ENCODE data around the gene PRIMPOL.
"Not testable (repeated sequence)": the region's sequence is repeated elsewhere in the genome, so short reads cannot be mapped to it uniquely, and the experiment has no call there.

Gene PRIMPOL, protein sequence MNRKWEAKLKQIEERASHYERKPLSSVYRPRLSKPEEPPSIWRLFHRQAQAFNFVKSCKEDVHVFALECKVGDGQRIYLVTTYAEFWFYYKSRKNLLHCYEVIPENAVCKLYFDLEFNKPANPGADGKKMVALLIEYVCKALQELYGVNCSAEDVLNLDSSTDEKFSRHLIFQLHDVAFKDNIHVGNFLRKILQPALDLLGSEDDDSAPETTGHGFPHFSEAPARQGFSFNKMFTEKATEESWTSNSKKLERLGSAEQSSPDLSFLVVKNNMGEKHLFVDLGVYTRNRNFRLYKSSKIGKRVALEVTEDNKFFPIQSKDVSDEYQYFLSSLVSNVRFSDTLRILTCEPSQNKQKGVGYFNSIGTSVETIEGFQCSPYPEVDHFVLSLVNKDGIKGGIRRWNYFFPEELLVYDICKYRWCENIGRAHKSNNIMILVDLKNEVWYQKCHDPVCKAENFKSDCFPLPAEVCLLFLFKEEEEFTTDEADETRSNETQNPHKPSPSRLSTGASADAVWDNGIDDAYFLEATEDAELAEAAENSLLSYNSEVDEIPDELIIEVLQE

DNA sequence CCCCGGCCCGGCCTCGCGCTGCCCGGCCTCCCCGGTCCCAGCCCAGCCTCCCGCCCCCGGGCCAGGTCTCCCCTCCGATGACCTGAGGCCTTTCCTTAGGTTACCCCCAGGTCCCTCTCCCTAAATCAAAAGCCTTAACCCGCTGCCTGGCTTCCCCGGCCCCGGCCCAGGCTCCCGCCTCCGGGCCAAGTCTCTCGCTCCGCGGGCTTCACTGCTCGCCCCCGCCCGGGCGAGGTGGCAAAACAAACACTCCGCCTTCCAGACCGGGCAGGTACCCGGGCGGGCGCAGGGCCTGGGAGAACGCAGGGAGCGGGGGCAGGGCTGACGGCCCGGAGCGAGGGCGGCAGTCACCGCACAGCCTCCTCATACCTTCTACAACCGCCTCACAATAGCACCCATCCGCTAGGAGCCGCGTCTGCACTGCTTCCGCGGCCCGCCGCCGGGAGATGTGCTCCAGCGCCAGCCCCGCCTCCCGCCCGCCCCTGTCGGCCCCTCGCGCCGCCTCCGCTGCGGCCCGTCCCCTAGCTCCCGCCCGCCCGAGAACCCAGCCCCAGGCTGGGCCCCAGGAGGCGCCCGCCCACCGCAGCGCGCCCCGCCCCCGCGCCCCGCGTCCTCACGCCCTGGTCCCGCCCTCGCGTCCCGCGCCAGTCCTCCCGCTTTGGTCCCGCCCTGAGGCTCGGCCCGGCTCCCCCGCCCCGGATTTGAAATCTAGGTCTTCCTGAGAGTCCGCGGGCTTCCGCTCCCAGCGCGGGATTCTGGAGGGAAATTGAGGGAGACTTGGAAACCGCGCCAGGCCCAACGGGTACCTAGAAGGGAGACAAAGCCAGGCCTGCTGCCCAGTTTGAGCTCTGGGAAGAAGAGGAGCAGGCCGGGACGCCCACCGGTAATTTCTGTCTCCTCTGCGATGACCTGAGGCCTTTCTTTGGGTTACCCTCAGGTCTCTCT lies at the start of gene PRIMPOL, which contains the start of gene CASP3:
TSS of gene PRIMPOL (plus strand) at position 713 of the 945 bp plus-strand sequence. CDS start 7,403 bp downstream, outside the sequence.
TSS of gene CASP3 (minus strand) at position 422 of the 945 bp plus-strand sequence. CDS start 10,994 bp downstream, outside the sequence.
- peak; percentile 92 for DNase-seq (ENCODE audit: low spot score)

DNA sequence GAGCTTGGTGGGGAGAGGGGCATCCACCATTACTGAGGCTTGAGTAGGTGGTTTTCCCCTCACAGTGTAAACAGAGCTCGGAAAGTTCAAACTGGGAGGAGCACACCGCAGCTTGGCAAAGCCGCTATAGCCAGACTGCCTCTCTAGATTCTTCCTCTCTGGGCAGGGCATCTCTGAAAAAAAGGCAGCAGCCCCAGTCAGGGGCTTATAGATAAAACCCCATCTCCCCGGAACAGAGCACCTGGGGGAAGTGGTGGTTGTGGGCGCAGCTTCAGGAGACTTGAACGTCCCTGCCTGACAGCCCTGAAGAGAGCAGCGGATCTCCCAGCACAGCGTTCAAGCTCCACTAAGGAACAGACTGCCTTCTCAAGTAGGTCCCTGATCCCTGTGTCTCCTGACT lies 48.6 kb upstream of the PRIMPOL start:
- not testable (repeated sequence) for DNase-seq (ENCODE audit: low spot score)

DNA sequence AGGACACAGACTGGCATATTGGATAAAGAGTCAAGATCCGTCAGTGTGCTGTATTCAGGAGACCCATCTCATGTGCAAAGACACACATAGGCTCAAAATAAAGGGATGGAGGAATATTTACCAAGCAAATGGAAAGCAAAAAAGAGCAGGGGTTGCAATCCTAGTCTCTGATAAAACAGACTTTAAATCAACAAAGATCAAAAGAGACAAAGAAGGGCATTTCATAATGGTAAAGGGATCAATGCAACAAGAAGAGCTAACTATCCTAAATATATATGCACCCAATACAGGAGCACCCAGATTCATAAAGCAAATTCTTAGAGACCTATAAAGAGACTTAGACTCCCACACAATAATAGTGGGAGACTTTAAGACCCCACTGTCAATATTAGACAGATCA lies 46.7 kb upstream of the PRIMPOL start:
- DNase-seq (ENCODE audit: low spot score) = not testable (repeated sequence)

DNA sequence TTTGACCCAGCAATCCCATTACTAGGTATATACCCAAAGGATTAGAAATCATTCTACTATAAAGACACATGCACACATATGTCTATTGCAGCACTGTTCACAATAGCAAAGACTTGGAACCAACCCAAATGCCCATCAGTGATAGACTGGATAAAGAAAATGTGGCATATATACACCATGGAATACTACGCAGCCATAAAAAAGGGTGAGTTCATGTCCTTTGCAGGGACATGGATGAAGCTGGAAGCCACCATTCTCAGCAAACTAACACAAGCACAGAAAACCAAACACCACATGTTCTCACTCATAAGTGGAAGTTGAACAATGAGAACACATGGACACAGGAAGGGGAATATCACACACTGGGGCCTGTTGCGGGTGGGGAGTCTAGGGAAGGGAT lies 42.1 kb upstream of the PRIMPOL start:
- not testable (repeated sequence) for DNase-seq (ENCODE audit: low spot score)

DNA sequence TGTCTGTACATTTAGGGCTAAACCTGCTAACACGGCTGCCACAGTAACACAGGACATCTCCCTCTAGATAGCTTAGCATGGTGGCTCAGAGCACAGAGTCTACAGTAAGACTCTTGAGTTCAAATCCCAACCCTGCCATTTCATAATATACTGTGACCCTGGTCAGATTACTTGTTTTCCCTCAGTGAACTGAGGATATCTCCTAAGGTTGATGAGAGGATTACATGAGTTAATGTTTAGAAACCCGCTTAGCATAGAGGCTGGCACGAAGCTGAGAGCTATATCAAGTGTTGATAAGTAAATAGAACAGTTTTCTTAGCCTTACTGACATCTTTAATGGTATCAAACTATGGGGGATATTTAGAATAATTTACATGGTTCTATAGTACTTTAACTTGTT lies 37.5 kb upstream of the PRIMPOL start:
- DNase-seq (ENCODE audit: low spot score) = no peak

DNA sequence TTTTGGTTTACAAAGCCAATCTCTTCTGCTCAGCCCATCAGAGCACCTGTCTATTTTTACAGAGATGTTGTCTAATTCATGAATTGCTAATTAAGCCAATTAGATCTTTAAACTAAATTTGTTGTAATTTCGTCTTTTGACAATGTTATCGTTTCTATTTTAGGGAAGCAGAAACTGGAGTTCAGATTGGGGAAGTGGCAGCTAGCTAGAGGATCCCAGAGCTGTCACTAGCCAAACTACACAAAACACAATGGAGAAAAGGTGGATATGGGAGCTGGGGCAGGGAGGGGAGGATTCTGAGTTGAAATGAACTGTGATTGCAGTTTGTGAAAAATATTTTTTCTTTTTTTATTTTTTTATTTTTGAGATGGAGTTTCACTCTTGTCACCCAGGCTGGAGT lies 36.1 kb upstream of the PRIMPOL start:
- DNase-seq (ENCODE audit: low spot score) = no peak

DNA sequence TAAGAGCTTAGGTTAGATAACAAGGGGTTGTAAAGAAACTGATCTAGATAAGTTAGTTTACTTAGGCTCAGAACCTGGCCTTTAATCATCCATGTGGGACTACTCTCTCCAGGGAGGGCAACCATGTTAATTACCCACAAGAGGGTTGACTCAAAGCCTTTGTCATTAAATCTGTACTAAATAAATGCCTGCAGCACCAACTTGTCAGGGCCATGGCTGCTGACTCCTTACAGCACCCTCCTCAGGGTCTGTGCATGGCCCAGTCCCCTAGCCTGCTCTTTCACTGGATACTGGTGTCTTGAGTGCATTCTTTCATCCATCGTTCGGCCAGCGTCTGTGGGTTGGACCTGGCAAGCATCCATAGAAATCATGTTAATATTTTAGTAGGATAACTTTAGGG lies 35.0 kb upstream of the PRIMPOL start:
- no peak for DNase-seq (ENCODE audit: low spot score)

DNA sequence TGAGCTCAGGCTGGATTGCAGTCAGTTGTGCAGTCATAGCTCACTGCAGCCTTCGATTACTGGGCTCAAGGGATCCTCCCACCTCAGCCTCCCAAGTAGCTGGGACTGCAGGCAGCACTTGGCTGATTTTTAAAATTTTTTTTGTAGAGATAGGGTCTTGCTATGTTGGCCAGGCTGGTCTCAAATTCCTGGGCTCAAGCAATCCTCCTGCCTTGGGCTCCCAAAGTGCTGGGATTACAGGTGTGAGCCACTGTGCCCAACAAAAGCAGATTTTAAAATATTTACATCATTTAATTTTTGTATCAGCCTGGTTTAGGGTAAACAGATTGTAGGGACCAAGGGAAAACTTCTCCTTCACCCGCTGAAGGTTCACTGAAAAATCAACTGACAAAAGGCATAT lies 33.4 kb upstream of the PRIMPOL start:
- DNase-seq (ENCODE audit: low spot score) = not testable (repeated sequence)

DNA sequence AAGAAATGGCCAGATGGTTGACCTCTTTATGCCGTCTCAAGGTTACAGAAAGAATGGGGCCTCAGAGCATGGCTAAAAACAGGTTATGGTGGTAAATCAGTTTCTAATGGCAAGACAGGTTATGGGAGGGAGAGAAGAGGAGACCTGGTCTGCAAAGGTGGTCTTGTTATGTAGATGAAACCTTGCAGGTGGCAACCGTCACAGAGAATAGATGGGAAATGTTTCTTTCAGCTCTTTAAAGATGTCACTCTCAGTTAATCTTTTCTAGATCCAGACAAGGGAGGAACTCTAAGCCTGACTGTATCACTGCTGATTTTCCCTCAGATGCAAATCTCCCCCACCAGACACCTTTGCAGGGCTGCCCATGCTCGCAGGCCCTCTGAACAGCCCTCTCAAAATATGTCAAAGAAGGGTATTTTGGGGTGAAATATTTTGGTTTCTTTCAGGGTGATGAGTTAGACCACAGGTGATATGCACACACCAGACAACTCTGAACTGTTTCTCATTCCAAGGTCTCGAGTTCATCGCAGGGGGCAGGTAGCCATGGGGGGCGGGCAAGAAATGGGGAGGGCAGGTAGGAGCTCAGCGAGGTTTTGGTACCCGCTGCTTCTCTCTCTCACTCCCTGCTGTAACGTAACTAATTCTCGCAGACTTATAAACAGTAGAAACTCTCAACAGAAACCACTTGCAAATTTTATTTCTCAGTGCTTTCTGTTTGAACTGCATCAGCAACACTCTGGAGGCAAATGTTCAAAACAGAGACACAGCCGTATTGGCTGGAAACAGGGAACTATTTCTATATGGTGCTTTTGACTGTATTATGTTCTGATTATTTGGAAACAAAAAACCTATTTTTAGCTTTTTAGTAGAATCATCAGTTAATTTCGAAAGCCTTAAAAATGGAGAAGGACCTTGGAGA lies 32.6 kb upstream of the PRIMPOL start:
- DNase-seq (ENCODE audit: low spot score) = no peak

DNA sequence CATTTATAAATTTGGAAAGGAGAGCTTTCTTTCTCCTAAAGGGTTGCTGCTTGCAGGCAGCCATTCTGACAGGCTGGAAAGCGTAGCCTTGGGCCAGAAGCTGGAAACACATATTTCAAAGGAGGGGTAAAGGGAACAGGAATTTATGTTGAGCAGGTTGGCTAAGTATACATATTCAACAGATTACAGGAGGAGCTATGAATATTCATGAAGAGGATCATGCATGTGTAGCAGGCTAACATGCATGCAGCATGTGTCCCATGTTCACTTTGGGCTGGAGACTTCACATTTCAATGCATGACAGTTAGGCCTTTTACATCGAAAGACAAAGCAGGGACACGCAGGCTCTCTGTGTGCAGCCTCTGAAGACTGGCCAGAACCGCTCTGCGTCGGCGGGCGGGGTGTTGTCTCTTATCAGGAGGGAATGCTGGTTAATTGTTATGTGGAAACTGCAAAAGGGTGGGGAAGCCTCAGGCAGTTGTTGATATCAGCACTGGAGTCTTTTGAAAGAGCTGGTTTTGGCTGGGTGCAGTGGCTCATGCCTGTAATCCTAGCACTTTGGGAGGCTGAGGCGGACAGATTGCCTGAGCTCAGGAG lies 31.8 kb upstream of the PRIMPOL start:
- DNase-seq (ENCODE audit: low spot score) = no peak

DNA sequence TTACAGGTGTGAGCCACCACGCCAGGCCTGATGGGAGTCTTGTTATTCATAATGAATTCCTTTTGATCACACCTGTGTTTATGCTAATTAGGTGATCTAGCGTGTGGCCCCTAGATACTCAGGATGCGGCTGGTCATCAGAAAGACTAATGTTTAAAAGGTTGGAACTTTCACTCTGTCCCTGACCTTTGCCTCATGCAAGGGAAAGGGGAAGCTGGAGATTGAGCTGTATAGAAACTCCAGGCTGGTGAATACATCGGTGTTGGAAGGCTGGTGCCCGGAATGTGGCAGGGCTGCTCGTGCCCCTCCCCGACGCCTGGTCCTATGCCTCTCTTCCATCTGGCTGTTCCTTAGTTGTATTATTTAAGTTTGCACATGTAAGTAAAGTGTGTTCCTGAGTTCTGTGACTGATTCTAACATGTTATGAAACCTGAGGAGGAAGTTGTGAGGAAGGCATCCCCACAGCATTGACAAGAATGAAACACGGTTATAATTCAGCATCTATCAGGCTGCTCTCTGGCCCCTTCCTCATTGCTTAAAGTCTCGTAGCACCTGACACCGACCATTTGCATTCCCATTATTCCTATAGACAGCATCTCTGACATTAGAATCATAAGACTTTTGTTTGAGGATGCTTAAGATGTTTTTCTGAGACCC lies 29.2 kb upstream of the PRIMPOL start:
- DNase-seq (ENCODE audit: low spot score) = no peak

DNA sequence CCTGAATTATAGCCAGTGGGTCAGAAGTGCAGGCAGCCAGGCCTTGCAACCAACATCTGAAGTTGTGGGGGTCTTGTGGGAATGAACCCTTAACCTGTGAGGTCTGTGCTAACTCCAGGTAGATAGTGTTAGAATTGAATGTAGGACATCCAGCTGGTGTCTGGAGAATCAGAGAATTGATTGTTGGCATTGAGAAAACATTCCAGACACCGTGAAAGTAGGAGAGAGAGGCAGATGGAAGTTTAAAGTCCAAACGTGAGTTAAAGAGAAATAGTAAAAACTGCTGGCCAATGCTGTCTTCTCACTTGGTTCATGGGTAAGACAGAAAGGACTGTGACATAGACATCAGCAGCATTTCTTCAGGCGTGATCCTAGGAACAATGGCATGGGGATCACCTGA lies 28.0 kb upstream of the PRIMPOL start:
- DNase-seq (ENCODE audit: low spot score) = no peak

DNA sequence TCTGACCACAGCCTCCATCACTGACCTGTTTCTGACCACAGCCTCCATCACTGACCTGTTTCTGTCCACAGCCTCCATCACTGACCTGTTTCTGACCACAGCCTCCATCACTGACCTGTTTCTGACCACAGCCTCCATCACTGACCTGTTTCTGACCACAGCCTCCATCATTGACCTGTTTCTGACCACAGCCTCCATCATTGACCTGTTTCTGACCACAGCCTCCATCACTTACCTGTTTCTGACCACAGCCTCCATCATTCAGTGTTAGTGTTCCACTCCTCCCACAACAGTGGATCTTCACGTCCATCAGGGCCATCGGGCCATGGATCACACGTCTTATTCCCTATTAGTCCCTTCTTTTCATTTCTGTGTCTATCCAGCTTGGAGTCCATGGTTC lies 25.0 kb upstream of the PRIMPOL start:
- DNase-seq (ENCODE audit: low spot score) = not testable (repeated sequence)

DNA sequence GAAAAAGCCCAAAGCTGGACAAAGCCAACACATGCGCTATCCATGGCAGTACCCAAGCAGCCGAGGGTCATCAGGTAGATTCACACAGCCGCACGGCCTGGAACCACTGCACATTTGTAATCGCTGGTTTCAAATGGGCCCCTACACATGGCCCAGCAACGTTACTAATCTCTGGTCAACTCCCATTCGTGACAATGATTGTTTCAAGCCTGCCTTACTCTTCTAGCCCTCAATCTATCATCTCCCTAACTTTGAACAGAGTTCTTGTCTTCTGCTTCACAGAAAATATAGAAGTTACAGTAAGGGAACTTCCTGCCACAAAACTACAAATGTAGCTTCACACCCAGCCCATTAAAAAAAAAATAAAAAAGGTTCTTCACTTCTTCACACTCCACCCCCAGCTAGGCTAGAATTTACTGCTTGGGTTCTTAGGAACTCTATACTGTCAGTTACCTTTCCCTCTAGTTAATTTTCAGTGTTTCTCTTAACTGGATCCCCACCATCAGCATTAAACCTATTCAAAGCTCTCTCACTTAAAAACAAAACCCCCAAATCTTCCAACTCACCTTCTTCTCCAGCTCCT lies 24.5 kb upstream of the PRIMPOL start:
- DNase-seq (ENCODE audit: low spot score) = no peak

DNA sequence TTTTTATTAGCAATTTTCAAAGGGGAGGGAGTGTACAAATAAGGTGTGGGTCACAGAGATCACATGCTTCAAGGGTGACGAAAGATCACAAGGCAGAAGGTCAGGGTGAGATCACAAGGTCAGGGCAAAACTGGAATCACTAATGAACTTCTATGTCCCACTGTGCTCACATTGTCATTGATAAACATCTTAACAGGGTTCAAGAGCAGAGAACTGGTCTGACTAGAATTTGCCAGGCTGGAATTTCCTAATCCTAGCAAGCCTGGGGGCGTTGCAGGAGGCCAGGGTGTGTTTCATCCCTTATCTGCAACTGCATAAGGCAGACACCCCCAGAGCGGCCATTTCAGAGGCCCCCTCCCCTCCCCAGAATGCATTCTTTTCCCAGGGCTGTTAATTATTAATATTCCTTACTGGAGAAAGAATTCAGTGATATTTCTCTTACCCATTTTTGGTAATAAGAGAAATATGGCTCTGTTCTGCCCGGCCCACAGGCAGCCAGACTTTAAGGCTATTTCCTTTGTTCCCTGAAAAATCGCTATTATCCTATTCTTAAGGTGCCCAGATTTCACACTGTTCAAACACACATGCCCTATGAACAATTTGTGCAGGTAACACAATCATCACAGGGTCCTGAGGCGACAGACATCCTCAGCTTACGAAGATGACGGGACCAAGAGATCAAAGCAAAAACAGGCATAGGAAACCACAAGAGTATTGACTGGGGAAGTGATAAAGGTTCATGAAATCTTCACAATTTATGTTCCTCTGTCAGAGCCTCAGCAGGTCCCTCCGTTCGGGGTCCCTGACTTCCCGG lies 23.5 kb upstream of the PRIMPOL start:
- DNase-seq (ENCODE audit: low spot score) = not testable (repeated sequence)

DNA sequence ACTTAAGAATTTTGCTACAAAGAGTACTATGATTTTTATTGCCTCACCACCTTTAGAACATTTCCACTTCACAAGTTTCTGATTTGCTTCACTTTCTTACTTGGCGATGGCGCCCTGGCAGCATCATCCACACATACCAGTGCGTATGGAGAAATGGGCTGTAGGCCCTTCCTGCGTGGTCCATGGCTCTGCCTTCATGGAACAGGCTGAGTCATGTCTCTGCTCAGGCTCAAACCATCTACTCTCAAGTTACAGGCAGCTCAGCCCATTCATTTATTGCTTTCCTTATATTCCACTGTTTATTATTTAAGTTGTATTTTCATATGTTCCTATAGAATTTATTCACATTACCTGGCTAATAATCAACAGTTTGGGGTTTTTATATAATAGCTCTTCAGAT lies 21.4 kb upstream of the PRIMPOL start:
- DNase-seq (ENCODE audit: low spot score) = no peak

DNA sequence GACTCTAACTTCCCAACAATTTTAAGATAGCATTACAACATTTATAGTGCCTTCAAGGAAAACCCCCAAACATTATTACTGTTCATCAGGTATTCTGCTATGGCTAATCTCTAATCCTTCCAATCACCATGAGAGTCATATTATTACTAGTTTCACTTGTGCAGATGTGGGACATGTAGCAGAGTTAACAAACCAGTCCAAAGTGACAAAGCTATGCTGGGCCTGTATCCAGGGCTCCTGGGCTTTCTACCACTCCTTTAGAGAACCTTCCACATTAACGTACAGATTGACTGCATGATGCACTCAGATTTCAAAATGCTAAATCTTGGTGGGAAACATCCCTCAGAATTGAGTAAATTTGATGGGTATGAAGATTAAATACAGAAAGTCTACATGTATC lies 16.7 kb upstream of the PRIMPOL start:
- DNase-seq (ENCODE audit: low spot score) = no peak

DNA sequence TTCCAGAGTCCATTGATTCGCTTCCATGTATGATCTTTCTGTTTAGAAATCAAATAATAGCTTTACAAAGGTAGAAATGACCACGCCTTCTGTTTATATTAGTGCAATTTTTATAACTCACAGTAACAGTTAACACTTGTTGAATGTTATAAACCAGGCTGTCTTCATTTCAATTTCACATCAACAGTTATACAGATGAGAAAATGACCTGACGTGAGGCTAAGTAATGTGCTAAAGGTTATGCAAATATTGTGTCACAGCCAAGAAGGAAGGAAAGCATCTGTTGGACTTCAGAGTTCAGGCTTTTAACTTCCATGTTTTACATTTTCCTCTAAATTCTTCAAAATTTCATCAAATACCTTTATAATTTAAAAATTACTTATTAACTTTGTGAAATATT lies 14.2 kb upstream of the PRIMPOL start:
- no peak for DNase-seq (ENCODE audit: low spot score)

DNA sequence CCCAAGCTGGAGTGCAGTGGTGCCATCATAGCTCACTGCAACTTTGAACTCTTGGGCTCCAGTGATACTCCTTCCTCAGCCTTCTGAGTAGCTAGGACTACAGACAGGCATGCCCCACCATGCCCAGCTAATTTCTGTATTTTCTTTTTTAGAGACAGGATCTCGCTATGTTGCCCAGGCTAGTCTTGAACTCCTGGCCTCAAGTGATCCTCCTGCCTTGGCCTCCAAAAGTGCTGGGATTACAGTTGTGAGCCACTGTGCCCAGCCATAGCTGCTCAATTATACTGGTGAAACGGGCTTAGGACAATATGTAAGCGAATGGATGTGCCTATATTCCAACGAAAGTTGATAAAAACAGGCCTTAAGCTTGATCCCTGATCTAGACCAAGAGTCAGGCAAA lies 13.4 kb upstream of the PRIMPOL start:
- no peak for DNase-seq (ENCODE audit: low spot score)

Measured in RKO (cell line).